H1 (cell line): ENCODE data around the gene TACC2. TPM values are rescaled to one million over a fixed set of nuclear protein-coding genes. Genes with fewer than 3 reads are reported as not detected.
A peak's percentile ranks its signal among the peaks of the same experiment; 100 is the strongest.

Source experiments
- CTCF ChIA-PET: fragments of 300-600 bp; sonication (Branson Sonifier 250); formaldehyde crosslinking; loops from one replicate; lab custom pipeline; 2021; ENCODE audit not compliant: partially characterized antibody; lab: Charles Lee
- POLR2A ChIA-PET: fragments of 300-600 bp; sonication (Branson Sonifier 250); formaldehyde crosslinking; loops from one replicate; lab custom pipeline; 2021; ENCODE audit warnings: inconsistent platforms; ENCODE audit not compliant: partially characterized antibody; lab: Charles Lee
- DNase-seq, 2 experiments: peaks; one replicate each; pipeline versions ENCODE4 v3.0.0 to v3.0.0-alpha.2; 2010 to 2022; ENCODE audit warnings: low spot score in 2 of 2, low read depth in 1 of 2, mixed read lengths in 1 of 2
- FAIRE-seq: peaks from 2 replicates; lab custom pipeline; 2011; peaks lifted over from hg19 to GRCh38; lab: Jason Lieb, UNC
- H2AFZ ChIP-seq: 2 replicates; pipeline ENCODE4 v1.8.1; 2012; ENCODE audit warnings: low read length, inconsistent platforms
- H2AK5ac ChIP-seq: 2 replicates; pipeline ENCODE4 v1.6.1; 2013; ENCODE audit warnings: low read depth, low read length
- H2BK120ac ChIP-seq: replicated peaks from 2 replicates; pipeline ENCODE3; 2013; ENCODE audit warnings: low read depth, low read length, inconsistent platforms
- H2BK12ac ChIP-seq: 2 replicates; pipeline ENCODE4 v1.6.1; 2013; ENCODE audit warnings: low read depth, low read length
- H2BK15ac ChIP-seq: 2 replicates; pipeline ENCODE4 v1.6.1; 2013; ENCODE audit warnings: low read length
- H2BK20ac ChIP-seq: 2 replicates; pipeline ENCODE4 v1.6.1; 2013; ENCODE audit warnings: low read length
- H2BK5ac ChIP-seq: 2 replicates; pipeline ENCODE4 v1.6.1; 2013; ENCODE audit warnings: low read depth, low read length
- H3K14ac ChIP-seq: 2 replicates; pipeline ENCODE4 v1.6.1; 2013; ENCODE audit warnings: inconsistent platforms; ENCODE audit not compliant: insufficient read length
- H3K18ac ChIP-seq: 2 replicates; pipeline ENCODE4 v1.6.1; 2013; ENCODE audit warnings: low read length; ENCODE audit errors: extremely low read depth
- H3K23ac ChIP-seq: 2 replicates; pipeline ENCODE4 v1.6.1; 2013; ENCODE audit warnings: inconsistent platforms; ENCODE audit not compliant: insufficient read length
- H3K23me2 ChIP-seq: 2 replicates; pipeline ENCODE4 v1.6.1; 2013; ENCODE audit warnings: low read depth, low read length
- H3K27ac ChIP-seq: 2 replicates; pipeline ENCODE4 v1.6.1; 2011; ENCODE audit warnings: low read depth, low read length, inconsistent platforms
- H3K27me3 ChIP-seq, 4 experiments: replicated peaks in 1 of 4; 1 replicate in 1 of 4; 2 replicates in 3 of 4; pipeline versions ENCODE4 v1.6.1 to v1.8.1; 2011 to 2013; ENCODE audit warnings: low read length in 3 of 4, mild to moderate bottlenecking in 3 of 4, inconsistent platforms in 2 of 4, mixed read lengths in 2 of 4, moderate library complexity in 1 of 4; ENCODE audit not compliant: control insufficient read depth in 3 of 4, insufficient read depth in 3 of 4; ENCODE audit errors: extremely low read depth in 1 of 4
- H3K36me3 ChIP-seq, 4 experiments: 2 replicates each; pipeline versions ENCODE4 v1.6.1 to v1.8.1; 2011 to 2013; ENCODE audit warnings: mild to moderate bottlenecking in 4 of 4, low read length in 3 of 4, moderate library complexity in 2 of 4, control low read depth in 1 of 4, inconsistent platforms in 1 of 4; ENCODE audit not compliant: insufficient read depth in 4 of 4, control insufficient read depth in 2 of 4
- H3K4ac ChIP-seq: replicated peaks from 2 replicates; pipeline ENCODE3; 2013; ENCODE audit warnings: low read length, low read depth, mixed read lengths, inconsistent platforms; ENCODE audit not compliant: insufficient read length
- H3K4me1 ChIP-seq, 4 experiments: replicated peaks in 1 of 4; 1 replicate in 1 of 4; 2 replicates in 3 of 4; pipeline versions ENCODE4 v1.6.1 to v1.8.1; 2011 to 2013; ENCODE audit warnings: low read length in 3 of 4, inconsistent platforms in 2 of 4, mixed read lengths in 1 of 4; ENCODE audit not compliant: insufficient read depth in 4 of 4, control insufficient read depth in 3 of 4
- H3K4me2 ChIP-seq, 2 experiments: 2 replicates each; pipeline versions ENCODE4 v1.6.1 to v1.8.1; 2011 to 2013; ENCODE audit warnings: low read depth in 2 of 2, low read length in 2 of 2, control low read depth in 1 of 2, inconsistent platforms in 1 of 2, mild to moderate bottlenecking in 1 of 2; ENCODE audit not compliant: insufficient read depth in 1 of 2
- H3K4me3 ChIP-seq, 4 experiments: fragments of 200-600, 300-600 bp in 1 of 4; sonication (generic), shearing (Covaris generic), sonication (Bioruptor Twin) in 1 of 4; 2 replicates each; pipeline versions ENCODE4 v1.5.1 to v1.8.1; 2011 to 2016; ENCODE audit warnings: low read length in 4 of 4, low read depth in 3 of 4, control low read depth in 2 of 4, inconsistent platforms in 2 of 4, mild to moderate bottlenecking in 2 of 4, mixed read lengths in 1 of 4, moderate library complexity in 1 of 4; ENCODE audit not compliant: insufficient read depth in 2 of 4; ENCODE audit errors: extremely low read depth in 1 of 4
- H3K56ac ChIP-seq: replicated peaks from 2 replicates; pipeline ENCODE3; 2013; ENCODE audit warnings: low read depth, mild to moderate bottlenecking, mixed read lengths, low read length, inconsistent platforms; ENCODE audit not compliant: insufficient read length
- H3K79me1 ChIP-seq: 2 replicates; pipeline ENCODE4 v1.6.1; 2013; ENCODE audit warnings: low read depth, low read length, control low read depth
- H3K79me2 ChIP-seq, 2 experiments: 2 replicates each; pipeline versions ENCODE4 v1.6.1 to v1.8.1; 2012 to 2013; ENCODE audit warnings: low read length in 2 of 2, mild to moderate bottlenecking in 2 of 2, inconsistent platforms in 1 of 2; ENCODE audit not compliant: insufficient read depth in 2 of 2, control insufficient read depth in 1 of 2
- H3K9ac ChIP-seq, 4 experiments: replicated peaks in 1 of 4; 1 replicate in 1 of 4; 2 replicates in 3 of 4; pipeline versions ENCODE4 v1.6.1 to v1.8.1; 2011 to 2013; ENCODE audit warnings: low read depth in 3 of 4, low read length in 3 of 4, control low read depth in 2 of 4, mild to moderate bottlenecking in 2 of 4, moderate library complexity in 2 of 4, inconsistent platforms in 1 of 4; ENCODE audit errors: extremely low read depth in 1 of 4
- H3K9me3 ChIP-seq, 2 experiments: 2 replicates each; pipeline versions ENCODE4 v1.6.1 to v1.8.1; 2012 to 2013; ENCODE audit warnings: mild to moderate bottlenecking in 2 of 2, moderate library complexity in 2 of 2, control low read depth in 1 of 2, inconsistent platforms in 1 of 2, low read depth in 1 of 2, low read length in 1 of 2, mixed read lengths in 1 of 2; ENCODE audit not compliant: insufficient read depth in 2 of 2
- H4K20me1 ChIP-seq, 2 experiments: replicated peaks in 1 of 2; 2 replicates each; pipeline versions ENCODE3 to v1.8.1; 2011 to 2013; ENCODE audit warnings: inconsistent platforms in 2 of 2, low read length in 2 of 2, mild to moderate bottlenecking in 1 of 2; ENCODE audit not compliant: insufficient read depth in 2 of 2, control insufficient read depth in 1 of 2
- H4K5ac ChIP-seq: 2 replicates; pipeline ENCODE4 v1.6.1; 2013; ENCODE audit warnings: low read length, low read depth, mixed read lengths, inconsistent platforms; ENCODE audit not compliant: insufficient read length
- H4K8ac ChIP-seq: 2 replicates; pipeline ENCODE4 v1.8.0; 2013; ENCODE audit warnings: mild to moderate bottlenecking, moderate library complexity, low read length, inconsistent platforms; ENCODE audit not compliant: insufficient read depth; ENCODE audit errors: extremely low read depth
- H4K91ac ChIP-seq: replicated peaks from 2 replicates; pipeline ENCODE3; 2013; ENCODE audit warnings: low read length, mixed read lengths, inconsistent platforms; ENCODE audit not compliant: insufficient read length
- CHD2 ChIP-seq: IDR thresholded peaks from 2 replicates; pipeline ENCODE4 v1.6.1; 2012; ENCODE audit warnings: low read length, improper control_type of control experiment
- E2F6 ChIP-seq: IDR thresholded peaks from 2 replicates; pipeline ENCODE4 v1.6.1; 2012; ENCODE audit warnings: inconsistent platforms
- NRF1 ChIP-seq: IDR thresholded peaks from 2 replicates; pipeline ENCODE4 v1.6.1; 2011; ENCODE audit warnings: mild to moderate bottlenecking, low read depth, low read length, improper control_type of control experiment
- PHF8 ChIP-seq: fragments of 200-600 bp; sonication (generic); conservative IDR thresholded peaks from 2 replicates; pipeline ENCODE4 v1.7.1; 2012; ENCODE audit warnings: low read depth, mild to moderate bottlenecking, inconsistent platforms, low read length, moderate library complexity
- POLR2AphosphoS5 ChIP-seq: IDR thresholded peaks from 2 replicates; pipeline ENCODE4 v1.6.1; 2011; ENCODE audit warnings: low read depth, low read length
- RBBP5 ChIP-seq: IDR thresholded peaks from 2 replicates; pipeline ENCODE4 v1.7.1; 2012; ENCODE audit warnings: low read depth, mild to moderate bottlenecking, inconsistent platforms, low read length, moderate library complexity, borderline replicate concordance
- RNF2 ChIP-seq: fragments of 200-900, 300-1000 bp; sonication (generic); IDR thresholded peaks from 2 replicates; pipeline ENCODE4 v1.7.1; 2016; ENCODE audit warnings: borderline replicate concordance, low read depth, mild to moderate bottlenecking, antibody characterized with exemption, low read length; ENCODE audit not compliant: poor library complexity, severe bottlenecking; ENCODE audit errors: missing control alignments
- TCF12 ChIP-seq: IDR thresholded peaks from 2 replicates; pipeline ENCODE4 v1.6.1; 2011; ENCODE audit warnings: low read depth, mild to moderate bottlenecking, low read length
- TEAD4 ChIP-seq: IDR thresholded peaks from 2 replicates; pipeline ENCODE4 v1.6.1; 2012; ENCODE audit warnings: low read depth, low read length, inconsistent platforms, mixed read lengths
- WGBS, 2 experiments: shearing (Covaris generic) in 1 of 2; methylation state at CpG; one replicate each; pipeline versions ENCODE4 v1.1.6 to v1.1.7; 2013 to 2015; ENCODE audit warnings: low lambda C conversion rate in 2 of 2, mixed read lengths in 2 of 2, inconsistent platforms in 1 of 2, low coverage in 1 of 2, missing lambda C conversion rate in 1 of 2; ENCODE audit not compliant: insufficient replicate concordance in 2 of 2, insufficient coverage in 1 of 2, insufficient read length in 1 of 2; ENCODE audit errors: extremely low coverage in 1 of 2, missing lambda C conversion rate in 1 of 2; 5-methylcytosine and 5-hydroxymethylcytosine counted together
- polyA plus RNA-seq, 7 experiments: library from polyadenylated mRNA; depleted of rRNA in 3 of 7; stranded (reverse) in 5 of 7; unstranded in 2 of 7; fragments of >200 nt in 5 of 7; fragments of 200-250 nt in 2 of 7; gene quantifications; 1 replicate in 5 of 7; 2 replicates in 1 of 7; 4 replicates in 1 of 7; pipeline versions ENCODE4 v1.2.1 to v1.2.3, GENCODE V29; 2011 to 2013; ENCODE audit warnings: missing spikeins in 2 of 7, mixed read lengths in 2 of 7
- total RNA-seq: library from RNA; stranded (reverse); fragmentation: NEBNext Ultra II Directional; extraction: Animal tissue kit (Norgen Biotek cat#: 25700); gene quantifications from 2 replicates; pipeline ENCODE4 v1.2.1, GENCODE V29; 2021

The TACC2 gene
- total and polyA plus RNA-seq, 2 of the 8 experiments (the other 6 are each of a cell fraction or from before 2014, with no cell fraction given), result 21.2 to 46.6 TPM

- 0 out of 2 replicates have a peak overlapping the region, but pooled peaks have one; percentile 18 for H3K27ac ChIP-seq
These were observed 183.5 kb downstream of the TACC2 start for GRCh38 chr10:122172361-122173008.

More at GRCh38 chr10:122172361-122173008, 183.5 kb downstream of the TACC2 start:
- no peak for DNase-seq
- Histone ChIP-seq H3K9ac (no peak overlapping the region), H2BK20ac (no peak overlapping the region), H4K5ac (no peak overlapping the region), H4K8ac (no peak overlapping the region), H3K79me2 (peaks cover 0 to 98% of the 10 kb centered on the region in 2 experiments; a peak in 2 of 4 replicates), H3K4me3 (no peak overlapping the region), H3K4me1 (peaks cover 14 to 45% (median 29%) of the 10 kb centered on the region in 4 experiments), H3K14ac (no peak overlapping the region), H4K20me1 (peaks cover 10 to 33% of the 10 kb centered on the region in 2 experiments), H3K18ac (peak overlapping the region; percentile 4), H2AFZ (no peak overlapping the region), H3K79me1 (peaks cover 27% of the 10 kb centered on the region), H2BK15ac (no peak overlapping the region), H3K4ac (no peak overlapping the region), H2BK5ac (peak overlapping the region; percentile 35; the same call in 1 of the 2 replicates), H4K91ac (no peak overlapping the region), H3K56ac (no peak overlapping the region), H3K4me2 (peak overlapping the region in 1 of 2 experiments; percentile 42; a peak in 2 of 4 replicates), H3K36me3 (0 out of 8 replicates have a peak, but pooled peaks cover 0 to 4% (median 0%) of the 10 kb centered on the region in 4 experiments), H3K9me3 (no peaks in the 10 kb centered on the region), H3K27me3 (no peaks in the 10 kb centered on the region), H2AK5ac (peak overlapping the region; percentile 98), H3K23ac (no peak overlapping the region), H2BK12ac (peak overlapping the region; percentile 75; the same call in 1 of the 2 replicates), H2BK120ac (no peak overlapping the region), H3K23me2 (no peaks in the 10 kb centered on the region)
- ChIA-PET CTCF (interaction anchor here (1.0 to 2.5 kb wide), 5 partner anchors 10 to 121 kb away, joined by 3 to 10 read pairs (median 3); no protein-coding TSS in a partner anchor), POLR2A (interaction anchor here (1.2 to 21.8 kb wide), 3 partner anchors 5 to 60 kb away, joined by 3 to 237 read pairs (median 237); no protein-coding TSS in a partner anchor)
- WGBS, 2 experiments, result 77% methylated on average over 12 of the region's 12 CpGs; no CpG with 5 or more reads in 1 of the 2 experiments
- TF ChIP-seq RBBP5 (no peak), TEAD4 (peak; percentile 47; the same call in 1 of the 2 replicates), RNF2 (no peak), E2F6 (no peak), TCF12 (no peak), CHD2 (no peak), PHF8 (no peak), NRF1 (no peak), POLR2AphosphoS5 (no peak)
- no peak for FAIRE-seq
